ENCODE data around the gene KSR2.
"Not testable (repeated sequence)": the region's sequence is repeated elsewhere in the genome, so short reads cannot be mapped to it uniquely, and the experiment has no call there.

Gene KSR2

DNA sequence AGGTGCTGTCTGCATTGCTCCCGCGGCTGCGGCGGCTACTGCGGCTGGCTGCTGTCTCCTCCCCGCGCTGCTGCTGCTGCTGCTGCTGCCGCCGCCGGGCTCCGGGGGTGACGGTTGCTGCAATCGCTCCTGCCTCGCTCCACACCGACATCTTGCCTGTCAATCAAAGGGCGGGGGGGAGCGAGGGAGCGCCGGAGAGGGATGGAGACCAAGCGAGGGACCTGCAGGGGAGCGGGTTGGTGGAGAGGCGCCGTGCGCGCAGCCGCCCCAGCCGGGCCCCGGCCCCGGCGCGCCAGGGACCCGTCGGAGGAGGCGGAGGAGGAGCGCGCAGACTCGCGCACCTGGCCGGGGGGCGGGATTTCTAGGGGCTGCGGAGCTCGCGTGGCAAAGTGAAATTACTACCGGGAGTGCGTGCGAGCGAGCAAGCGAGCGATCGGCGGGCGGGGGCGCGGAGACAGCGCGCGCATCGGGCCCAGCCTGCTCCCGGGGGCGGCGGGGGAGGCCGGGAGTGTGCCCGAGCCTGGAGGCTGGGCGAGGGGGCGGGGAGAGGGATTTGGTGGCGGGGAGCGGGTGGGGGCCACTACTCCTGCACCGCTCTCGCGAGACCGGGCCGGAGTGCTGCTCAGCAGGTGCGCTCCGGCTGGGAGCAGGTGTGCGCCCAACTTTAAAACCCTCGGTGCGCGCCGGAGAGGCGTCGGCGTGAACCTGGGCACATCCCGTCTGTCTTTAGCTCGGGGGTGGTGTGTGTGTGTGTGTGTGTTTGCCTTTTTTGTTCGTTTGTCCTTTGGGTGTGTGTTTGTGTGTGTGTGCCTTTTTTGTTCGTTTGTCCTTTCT is at the start of gene KSR2:
Gene KSR2 (minus strand): TSS at position 165 of the 834 bp plus-strand sequence. CDS start 735 bp downstream, outside the sequence.
- DNase-seq, result no peak

DNA sequence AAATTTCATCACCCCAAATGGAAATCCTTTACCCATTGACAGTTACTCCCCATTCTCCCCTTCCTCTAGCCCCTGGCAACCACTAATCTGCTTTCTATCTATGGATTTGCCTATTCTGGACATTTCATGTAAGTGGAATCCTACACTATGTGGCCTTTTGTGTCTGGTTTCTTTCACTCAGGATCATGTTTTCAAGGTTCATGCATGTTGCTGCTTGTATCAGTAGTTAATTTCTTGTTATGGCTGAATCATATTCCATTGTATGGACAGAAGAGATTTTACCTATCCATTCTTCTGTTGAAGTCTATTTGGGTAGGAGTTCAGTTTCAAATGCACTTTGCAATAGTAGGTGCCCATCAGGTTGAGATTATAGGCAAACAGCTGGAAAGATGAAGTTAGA is 49.1 kb upstream of the KSR2 start:
- no peak for DNase-seq

DNA sequence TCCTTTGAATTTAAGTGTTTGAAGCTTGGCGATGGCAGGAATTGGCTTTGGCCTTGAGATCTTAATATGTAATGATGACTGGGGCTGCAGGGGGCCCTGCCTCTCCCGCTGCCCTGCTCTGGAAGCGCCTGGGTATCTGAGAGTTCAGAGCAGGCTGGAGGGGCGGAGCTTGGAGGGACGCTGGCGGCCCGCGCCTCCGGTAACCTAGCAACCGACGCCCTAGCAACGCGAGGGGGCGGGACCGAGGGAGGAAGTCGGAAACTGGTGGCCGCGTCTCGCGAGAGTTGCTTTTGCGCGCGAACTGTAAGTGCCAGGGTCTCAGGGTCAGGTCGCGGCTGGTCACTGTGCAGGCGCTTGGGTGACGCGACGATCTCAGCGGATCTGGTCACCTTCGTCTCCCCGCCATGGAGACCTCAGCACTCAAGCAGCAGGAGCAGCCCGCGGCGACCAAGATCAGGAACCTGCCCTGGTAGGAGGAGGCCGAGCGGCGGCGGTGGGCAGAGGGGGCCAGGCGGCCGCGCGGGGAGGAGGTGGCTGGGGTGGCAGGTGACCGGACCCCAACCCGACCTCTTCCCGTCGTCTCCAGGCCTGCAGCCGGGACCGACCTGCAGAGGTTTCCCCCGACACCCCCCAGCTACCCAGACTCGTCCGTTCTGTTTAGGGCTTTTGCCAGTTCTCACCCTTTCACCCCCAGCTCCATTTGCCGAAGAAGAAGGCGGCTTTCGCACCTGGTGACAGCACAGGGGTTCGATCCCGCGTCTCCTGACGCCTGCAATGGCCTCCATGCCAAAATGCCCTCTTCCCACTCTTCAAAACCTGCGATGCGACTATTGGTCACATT is 47.9 kb upstream of the KSR2 start, which contains the start of gene RFC5:
Gene RFC5 (plus strand): TSS at position 280 of the 841 bp plus-strand sequence. CDS start 125 bp downstream, at position 405.
- DNase-seq, result peak; percentile 87

DNA sequence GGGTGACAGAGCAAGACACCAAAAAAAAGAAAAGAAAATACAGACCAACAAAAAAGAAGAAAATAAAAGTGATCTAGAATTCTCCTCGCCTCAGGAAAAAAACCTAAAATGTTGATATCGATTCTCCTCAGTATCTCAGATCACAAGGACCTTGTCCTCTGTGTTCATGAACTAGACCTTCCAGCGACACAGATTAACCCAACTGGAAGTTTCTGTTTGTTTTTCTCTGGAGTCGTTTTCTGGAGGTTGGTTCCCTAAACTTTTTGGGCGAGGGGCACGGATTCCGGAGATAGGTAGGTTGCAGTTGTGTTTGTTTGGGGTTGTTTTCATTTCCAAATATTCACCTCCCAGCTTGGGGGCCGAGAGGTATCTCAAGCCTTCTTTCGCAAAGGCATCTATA is 47.2 kb upstream of the KSR2 start:
- no peak for DNase-seq

DNA sequence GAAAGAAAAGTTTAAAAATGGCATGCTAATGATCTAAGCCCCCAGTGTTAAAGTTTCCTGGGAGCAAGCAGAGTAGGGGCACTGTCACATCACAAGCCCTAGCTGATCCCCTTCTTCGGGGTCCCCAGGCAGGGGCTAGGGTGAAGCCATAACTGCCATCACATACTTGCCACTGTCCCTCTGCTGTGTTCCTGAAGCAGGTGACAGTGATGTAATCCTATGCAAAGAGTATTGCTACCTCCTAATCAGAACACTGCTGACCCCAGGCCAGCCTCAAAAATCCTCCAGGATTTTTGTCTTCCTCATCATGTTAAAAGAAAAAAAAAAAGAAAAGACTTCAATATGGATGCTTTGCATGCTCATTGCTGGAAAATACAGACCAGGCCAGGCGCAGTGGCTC is 46.5 kb upstream of the KSR2 start:
- DNase-seq, result no peak

DNA sequence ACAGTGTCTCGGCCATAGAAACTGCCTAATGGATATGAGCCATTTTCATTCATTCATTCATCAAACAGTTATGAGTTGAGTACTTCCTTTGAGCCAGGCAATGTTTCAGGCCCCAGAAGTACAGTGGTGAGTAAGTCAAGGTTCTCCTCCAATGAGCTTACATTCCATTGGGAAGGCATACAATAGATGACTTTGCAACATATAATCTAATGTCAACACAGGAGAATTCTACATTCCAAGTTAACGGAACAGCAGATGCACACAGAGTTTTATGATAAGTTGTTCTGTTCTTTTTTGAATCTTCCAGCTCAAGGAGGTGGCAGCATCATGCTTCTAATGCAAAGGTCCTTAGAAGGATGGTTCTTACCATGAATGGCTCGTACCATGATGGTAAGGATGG is 44.5 kb upstream of the KSR2 start:
- DNase-seq, result no peak

DNA sequence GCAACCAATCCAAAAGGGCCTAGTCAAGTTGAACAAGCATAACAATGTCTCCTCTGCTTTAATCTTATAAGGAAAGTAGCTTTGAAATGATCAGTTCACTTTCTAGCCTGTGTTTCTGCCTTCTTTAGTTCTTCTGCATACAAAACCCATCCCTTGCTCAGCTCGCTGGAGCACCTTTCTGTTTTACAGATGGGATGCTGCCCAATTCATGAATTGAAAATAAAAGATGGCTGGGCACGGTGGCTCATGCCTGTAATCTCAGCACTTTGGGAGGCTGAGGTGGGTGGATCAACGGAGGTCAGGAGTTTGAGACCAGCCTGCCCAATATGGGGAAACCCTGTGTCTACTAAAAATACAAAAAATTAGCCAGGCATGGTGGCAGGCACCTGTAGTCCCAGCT is 43.2 kb upstream of the KSR2 start:
- no peak for DNase-seq

DNA sequence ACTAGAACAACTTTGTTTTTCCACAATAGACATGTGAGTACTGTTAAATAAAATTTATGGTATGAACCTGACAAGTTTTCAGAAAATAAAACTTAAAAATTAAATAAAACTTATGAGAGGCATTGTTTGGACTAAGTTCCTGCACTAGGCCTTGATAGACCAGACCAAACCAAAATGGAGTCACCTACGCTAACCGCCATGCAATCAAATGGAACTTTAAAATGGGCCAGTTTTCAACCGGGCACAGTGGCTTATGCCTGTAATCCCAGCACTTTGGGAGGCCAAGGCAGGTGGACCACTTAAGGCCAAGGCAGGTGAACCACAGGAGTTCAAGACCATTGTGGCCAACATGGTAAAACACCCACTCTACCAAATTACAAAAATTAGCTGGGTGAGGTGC is 42.6 kb upstream of the KSR2 start:
- DNase-seq, result no peak

DNA sequence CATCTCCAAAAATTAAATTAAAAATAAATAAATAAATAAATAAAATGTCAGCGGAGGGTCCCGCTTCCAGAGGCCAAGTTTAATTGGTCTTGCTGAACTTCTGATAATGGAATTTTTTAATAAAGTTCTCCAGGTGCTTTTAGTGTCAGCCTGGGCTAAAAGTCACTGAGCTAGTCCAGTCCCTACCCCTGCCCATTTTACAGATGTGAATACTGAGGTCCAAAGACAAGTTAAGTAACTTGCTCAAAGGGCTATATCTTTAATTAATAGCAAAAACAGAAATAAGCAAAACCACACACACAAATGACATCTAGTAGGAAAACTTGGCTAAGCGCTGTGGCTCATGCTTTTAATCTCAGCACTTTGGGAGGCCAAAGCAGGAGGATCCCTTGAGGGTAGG is 42.1 kb upstream of the KSR2 start:
- DNase-seq, result no peak

DNA sequence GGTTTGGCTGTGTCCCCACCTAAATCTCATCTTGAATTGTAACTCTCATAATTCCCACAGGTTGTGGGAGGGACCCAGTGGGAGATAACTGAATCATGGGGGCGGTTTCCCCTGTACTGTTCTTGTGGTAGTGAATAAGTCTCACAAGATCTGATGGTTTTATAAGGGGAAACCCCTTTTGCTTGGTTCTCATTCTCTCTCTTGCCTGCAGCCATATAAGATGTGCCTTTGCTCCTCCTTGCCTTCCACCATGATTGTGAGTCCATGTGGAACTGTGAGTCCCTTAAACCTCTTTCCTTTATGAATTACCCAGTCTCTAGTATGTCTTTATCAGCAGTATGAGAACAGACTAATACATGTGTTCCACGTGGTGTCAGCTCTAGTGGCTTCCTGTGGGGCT is 31.0 kb upstream of the KSR2 start:
- DNase-seq, result not testable (repeated sequence)

DNA sequence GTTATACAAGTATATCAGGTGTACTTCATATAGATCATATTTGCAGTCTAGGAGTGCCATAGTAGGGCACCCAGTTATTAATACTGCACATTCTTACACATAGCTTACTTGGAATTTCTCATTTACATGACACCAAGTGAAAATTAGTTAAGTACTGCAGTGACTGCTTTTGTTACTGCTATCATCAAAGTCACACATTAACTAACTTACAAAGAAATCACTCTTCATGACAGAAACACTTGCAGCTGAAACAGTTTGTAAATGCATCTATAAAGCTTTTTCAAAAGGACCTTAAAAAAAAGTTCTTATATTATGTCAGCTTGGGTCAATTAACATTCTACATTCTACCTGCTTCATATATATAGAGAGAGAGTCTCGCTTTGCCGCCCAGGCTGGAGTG is 29.9 kb upstream of the KSR2 start:
- no peak for DNase-seq

DNA sequence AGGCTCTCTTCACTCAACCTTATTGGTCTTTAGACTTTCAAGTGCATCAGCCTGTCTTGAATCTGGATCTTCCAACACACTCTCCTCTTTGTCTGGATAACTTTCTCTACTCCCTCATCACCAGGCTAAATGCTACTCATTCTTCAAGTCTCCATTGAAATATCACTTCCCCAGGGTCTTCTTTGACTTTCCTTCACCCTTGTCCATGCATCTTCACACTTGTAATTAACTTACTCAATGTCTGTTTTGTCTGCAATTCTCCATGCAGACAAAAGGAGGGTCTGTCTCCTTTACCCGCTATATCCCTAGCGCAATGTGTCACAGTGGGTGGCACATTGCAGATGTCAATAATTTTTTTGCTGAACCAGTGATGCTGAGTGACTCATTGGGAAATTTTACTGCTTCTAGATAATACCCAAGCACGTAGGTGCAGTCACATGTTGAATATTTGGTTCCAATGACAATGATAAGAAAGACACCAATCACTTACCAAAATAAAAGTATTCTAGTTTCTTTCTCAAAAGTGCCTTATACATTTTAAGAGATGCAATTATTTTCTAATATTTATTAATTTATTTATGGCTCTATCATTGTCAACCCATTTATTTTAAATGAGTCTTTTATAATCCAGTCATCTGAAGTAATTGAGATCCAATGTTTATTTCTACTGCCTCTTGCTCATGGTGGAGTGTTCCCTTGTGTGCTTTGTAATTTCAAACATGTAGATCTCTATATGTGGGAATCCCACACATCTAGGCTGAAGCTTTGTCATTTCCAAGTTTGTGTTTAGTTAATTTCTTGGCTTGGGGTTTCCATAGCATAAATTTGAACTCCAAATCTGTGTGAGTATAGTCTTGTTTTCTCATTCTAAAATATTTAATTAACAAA is 26.0 kb upstream of the KSR2 start:
- DNase-seq, result no peak

DNA sequence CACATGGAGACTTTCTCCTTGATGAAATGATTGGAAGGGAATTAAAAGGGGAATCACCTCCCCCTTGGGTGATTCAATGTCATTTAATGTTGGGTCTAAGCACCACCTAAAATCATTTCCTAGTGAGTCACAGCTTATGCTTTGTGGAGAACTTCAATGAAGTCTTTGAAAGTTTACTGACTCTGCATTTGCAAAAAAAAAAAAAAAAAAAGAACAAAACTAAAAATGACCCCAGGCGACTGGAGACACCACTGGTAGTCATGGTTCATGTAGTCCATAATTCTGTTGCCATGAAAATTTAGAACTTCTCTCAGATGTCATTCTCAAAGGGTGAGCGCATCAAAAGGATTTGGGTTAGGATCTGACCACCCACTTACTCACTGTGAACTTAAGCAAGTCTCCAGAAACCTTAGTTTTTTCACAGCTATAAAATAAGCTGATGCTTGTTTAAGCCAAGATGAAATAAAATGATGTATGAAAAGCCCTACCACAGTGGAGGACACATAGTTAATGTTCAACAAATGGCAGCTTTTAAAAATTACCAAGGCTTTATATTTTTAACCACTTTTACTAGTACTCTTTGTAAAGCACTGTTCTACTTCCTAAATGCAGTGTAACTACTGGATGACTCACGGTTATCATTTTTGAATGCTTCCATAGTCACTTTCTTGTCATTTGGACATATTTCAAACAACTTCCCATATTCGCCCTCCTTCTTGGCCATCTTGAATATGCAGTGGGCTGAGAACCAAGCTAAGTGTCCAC is 18.1 kb upstream of the KSR2 start:
- DNase-seq, result no peak

DNA sequence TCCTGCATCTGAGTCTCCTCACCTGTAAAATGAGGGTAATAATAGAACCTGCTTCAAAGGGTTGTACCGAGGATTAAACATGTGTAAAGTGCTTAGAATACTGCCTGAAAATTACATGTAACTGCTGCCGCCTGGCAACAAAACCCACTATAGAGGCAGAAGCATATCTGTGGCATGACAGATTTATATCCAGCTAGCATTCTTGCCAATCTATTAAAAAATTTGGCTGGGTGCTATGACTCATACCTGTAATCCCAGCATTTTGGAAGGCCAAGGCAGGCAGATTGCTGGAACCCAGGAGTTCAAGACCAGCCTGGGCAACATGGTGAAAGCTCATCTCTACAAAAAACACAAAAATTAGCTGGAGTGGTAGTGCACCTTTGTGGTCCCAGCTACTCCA is 16.4 kb upstream of the KSR2 start:
- DNase-seq, result no peak

DNA sequence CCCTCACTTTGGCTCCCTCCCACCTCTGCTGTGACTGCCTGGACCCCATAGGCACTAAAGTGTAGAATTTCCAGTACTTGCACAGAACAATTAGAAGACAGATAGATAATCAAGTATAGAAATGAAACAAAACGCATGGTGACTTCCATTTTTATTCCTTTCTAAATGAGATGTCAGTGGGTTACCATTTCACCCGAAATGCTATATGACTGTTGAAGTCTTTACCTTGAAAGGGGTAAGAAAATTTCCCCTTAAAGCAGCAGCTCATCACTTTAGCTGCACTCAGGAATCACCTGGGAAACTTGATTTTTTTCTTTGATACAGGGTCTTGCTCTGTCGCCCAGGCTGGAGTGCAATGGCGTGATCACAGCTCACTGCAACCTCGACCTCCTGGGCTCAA is 12.5 kb upstream of the KSR2 start:
- no peak for DNase-seq

DNA sequence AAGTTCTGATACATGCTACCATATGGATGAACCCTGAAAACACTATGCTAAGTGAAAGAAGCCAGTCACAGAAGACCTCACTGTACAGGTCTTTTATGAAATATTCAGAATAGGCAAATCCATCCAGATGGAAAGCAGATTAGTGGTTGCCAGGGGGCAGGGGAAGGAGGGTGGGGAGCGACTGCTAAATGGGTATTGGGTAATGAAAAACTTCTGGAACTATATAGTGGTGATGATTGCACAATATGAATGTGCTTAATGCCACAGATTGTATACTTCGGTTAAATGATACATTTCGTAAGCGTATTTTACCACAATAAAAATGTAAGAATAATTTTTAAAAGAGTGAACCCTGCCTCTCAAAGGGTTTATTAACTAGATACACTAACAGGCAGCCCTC is 11.8 kb upstream of the KSR2 start:
- DNase-seq, result no peak

DNA sequence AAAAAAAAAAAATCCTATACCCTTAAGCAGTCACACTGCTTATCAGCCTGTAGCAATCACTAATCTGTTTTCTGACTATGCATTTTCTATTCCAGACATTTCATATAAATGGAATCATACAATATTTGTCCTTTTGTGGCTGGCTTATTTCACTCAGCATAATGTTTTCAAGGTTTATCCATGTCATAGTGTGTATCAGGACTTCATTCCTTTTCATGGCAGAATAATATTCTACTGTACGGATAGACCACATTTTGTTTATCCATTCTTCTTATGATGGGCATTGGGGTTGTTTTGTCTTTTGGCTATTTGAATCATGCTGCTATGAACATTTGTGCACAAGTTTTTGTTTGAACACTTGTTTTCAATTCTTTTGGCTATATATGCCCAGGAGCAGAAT is 8.6 kb upstream of the KSR2 start:
- DNase-seq, result no peak

DNA sequence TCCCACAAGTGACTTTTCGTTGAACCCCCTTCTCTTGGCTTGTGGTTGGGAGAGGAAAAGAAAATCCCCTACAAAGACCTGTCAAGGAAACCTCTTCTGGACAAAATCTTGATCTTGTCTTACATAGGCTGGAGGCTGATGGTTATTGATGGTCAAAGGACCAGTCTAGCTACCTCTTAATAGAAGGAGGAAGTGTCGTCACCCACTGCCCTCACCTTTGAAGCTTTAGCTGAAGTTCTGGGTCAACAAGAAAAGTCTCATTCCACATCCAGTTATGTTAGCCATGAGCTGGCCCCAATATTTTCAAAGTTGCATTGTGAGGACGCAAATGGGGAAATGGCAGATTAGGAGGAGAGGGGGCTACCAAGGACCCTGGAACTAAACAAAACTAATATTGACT is 6.2 kb upstream of the KSR2 start:
- DNase-seq, result no peak

DNA sequence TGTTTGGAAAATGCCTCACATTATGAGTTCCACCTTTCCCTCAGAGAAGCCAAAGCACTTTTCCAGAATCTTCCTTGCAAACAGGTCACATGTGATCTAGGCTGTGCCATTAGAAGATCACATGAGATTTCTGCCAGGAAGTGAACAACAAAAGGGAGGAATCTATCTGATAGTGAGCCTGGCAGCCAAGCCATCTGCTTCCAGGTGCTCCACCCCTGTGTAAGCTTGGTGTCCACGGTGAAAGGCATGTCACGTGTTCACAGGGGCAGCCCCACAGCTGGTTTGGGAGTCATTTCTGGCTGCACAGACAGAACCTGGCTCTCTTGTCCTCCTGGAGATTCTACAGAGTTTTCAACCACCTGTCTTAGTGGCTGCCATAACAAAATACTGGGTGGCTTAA is 3.5 kb upstream of the KSR2 start:
- DNase-seq, result no peak

DNA sequence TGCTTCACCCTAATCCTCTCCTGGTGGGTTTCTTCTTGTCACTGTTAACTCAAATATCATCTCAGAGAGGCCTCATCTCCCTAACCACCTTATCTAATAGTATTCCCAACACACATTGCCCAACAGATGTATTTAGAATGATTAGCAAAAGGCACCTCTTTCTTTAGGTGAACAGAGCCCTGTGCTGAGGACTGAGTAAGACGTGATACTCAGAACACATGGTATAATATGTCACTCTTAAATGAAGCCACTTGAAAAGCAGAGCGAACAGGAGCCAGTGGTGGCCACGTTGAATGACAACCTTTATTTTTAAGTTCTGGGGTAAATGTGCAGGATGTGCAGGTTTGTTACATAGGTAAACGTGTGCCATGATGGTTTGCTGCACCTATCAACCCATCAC is 1.5 kb upstream of the KSR2 start:
- no peak for DNase-seq

DNA sequence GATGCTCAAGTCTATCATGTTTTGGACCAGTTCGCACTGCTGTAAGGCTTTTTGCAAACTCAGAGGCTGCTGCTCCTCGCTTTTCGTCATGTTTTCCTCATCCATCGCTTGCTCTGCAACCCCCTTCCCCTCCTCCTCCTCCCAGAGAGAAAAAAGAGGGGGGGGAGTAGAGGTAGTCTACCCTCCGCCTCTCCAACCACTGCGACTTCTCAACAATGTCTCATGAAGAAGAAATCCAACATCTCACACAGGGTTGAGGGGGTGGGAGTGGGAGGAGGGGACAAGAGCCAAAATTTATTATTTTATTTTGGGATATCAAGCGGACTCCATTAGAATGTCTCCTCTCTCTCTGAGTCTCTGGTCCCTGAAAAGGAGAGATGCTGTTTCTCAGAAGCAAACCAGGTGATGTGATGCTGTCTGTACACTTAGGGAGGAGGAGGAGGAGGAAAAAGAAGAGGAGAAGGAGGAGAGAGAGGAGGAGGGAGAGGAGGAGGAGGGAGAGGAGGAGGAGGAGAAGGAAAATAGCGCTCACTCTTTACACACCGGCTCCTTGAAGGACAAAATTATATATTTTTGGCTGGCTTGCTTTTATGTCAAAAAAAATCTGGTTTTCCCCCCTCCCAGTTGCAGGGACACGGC is 520 bp downstream of the KSR2 start:
- DNase-seq, result no peak

DNA sequence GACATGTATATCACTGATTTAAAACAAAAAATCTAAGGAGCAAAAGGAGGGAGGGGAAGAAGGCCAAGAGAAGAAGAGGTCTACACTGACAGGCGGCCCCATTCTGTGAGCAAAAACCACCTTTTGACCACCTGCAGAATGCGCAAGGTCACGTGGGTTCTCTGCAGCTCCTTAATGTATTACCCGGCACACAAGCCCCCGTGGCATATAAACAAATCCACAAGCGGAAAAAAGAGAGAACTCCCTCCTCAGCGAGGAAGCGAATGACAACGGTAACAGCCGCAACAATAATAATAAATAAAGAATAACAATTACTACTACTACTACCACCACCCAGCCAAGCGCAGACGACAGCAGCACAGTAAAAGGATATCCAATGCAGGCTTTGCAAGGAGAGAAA is 1.3 kb downstream of the KSR2 start:
- no peak for DNase-seq
